ENCODE data around the gene TUBB2B. TPM values are rescaled to one million over a fixed set of nuclear protein-coding genes. Genes with fewer than 3 reads are reported as not detected.

TUBB2B gene
- total RNA-seq, 1 donor from 2014 or later = 0.46 TPM

GRCh38 chr6:3226481-3227362, 731 bp downstream of the TUBB2B start:
- H3K4me1 ChIP-seq = peaks cover 37% of the 10 kb centered on the region
- ATAC-seq (peak; percentile 23), DNase-seq (peak; percentile 69)
- peak overlapping the region; percentile 32 for H3K4me3 ChIP-seq
- no peaks in the 10 kb centered on the region for H3K36me3 ChIP-seq
- H3K27me3 ChIP-seq = peaks cover 51% of the 10 kb centered on the region
- no peak overlapping the region for H3K27ac ChIP-seq
- TF ChIP-seq CTCF (IDR thresholded peaks at IDR 0.05) = no peak
- intact Hi-C loops (cut with DNase I) = no loop called here
- H3K9me3 ChIP-seq = no peaks in the 10 kb centered on the region

- DNase-seq (no peak), ATAC-seq (no peak)
- Histone ChIP-seq H3K36me3 (no peaks in the 10 kb centered on the region), H3K27me3 (peaks cover 51% of the 10 kb centered on the region), H3K4me3 (no peak overlapping the region), H3K9me3 (no peaks in the 10 kb centered on the region), H3K4me1 (peaks cover 36% of the 10 kb centered on the region), H3K27ac (no peak overlapping the region)
- TF ChIP-seq CTCF (IDR thresholded peaks at IDR 0.05) = no peak
- intact Hi-C loops (cut with DNase I) = no loop called here
Measured at GRCh38 chr6:3226042-3226441, 1.4 kb downstream of the TUBB2B start.

GRCh38 chr6:3222506-3223038, 4.9 kb downstream of the TUBB2B start:
- ATAC-seq (no peak), DNase-seq (no peak)
- intact Hi-C loops (cut with DNase I) = no loop called here
- H3K27me3 ChIP-seq = peaks cover 21% of the 10 kb centered on the region
- no peak overlapping the region for H3K4me3 ChIP-seq
- TF ChIP-seq CTCF (IDR thresholded peaks at IDR 0.05) = no peak
- H3K36me3 ChIP-seq = no peaks in the 10 kb centered on the region
- H3K9me3 ChIP-seq = no peaks in the 10 kb centered on the region
- peaks cover 10% of the 10 kb centered on the region for H3K4me1 ChIP-seq
- H3K27ac ChIP-seq = no peak overlapping the region

GRCh38 chr6:3221578-3221977, 5.9 kb downstream of the TUBB2B start:
- peaks cover under 1% of the 10 kb centered on the region for H3K4me1 ChIP-seq
- H3K9me3 ChIP-seq = no peaks in the 10 kb centered on the region
- H3K27ac ChIP-seq = no peak overlapping the region
- H3K36me3 ChIP-seq = no peaks in the 10 kb centered on the region
- no peak for TF ChIP-seq CTCF (IDR thresholded peaks at IDR 0.05)
- peaks cover 12% of the 10 kb centered on the region for H3K27me3 ChIP-seq
- no peak overlapping the region for H3K4me3 ChIP-seq
- intact Hi-C loops (cut with DNase I) = no loop called here
- ATAC-seq (no peak), DNase-seq (no peak)

GRCh38 chr6:3220366-3220765, 7.1 kb downstream of the TUBB2B start:
- no peak overlapping the region for H3K27ac ChIP-seq
- DNase-seq (no peak), ATAC-seq (no peak)
- TF ChIP-seq CTCF (IDR thresholded peaks at IDR 0.05) = no peak
- no peak overlapping the region for H3K4me3 ChIP-seq
- H3K36me3 ChIP-seq = no peaks in the 10 kb centered on the region
- peaks cover 8% of the 10 kb centered on the region for H3K27me3 ChIP-seq
- intact Hi-C loops (cut with DNase I) = no loop called here
- H3K9me3 ChIP-seq = no peaks in the 10 kb centered on the region
- no peaks in the 10 kb centered on the region for H3K4me1 ChIP-seq
